Measurements from ENCODE around the gene ADRA2B. TPM values are rescaled to one million over a fixed set of nuclear protein-coding genes. Genes with fewer than 3 reads are reported as not detected.

Gene ADRA2B
- total RNA-seq, 4 donors from 2014 or later: 0.27 to 0.32 TPM; not detected in 2

- intact Hi-C loops (cut with DNase I; ENCODE audit: low total_unique reads): no loop called here
- Histone ChIP-seq H3K4me3 (no peak overlapping the region), H3K4me1 (peaks cover 0 to 9% (median 0%) of the 10 kb centered on the region in 4 donors), H3K9me3 (peaks cover 0 to 9% of the 10 kb centered on the region in 2 donors), H3K27ac (no peak overlapping the region), H3K27me3 (no peaks in the 10 kb centered on the region), H3K36me3 (no peaks in the 10 kb centered on the region)
- WGBS, 2 donors (ENCODE audit: low coverage in 1 of 2): 88% methylated on average over 3 of the region's 3 CpGs; no CpG with 5 or more reads in 1 of the 2 donors
- peak; percentile 3 for DNase-seq
- no peak for TF ChIP-seq POLR2A (IDR thresholded peaks at IDR 0.05)
- TF ChIP-seq POLR2AphosphoS5 (IDR thresholded peaks at IDR 0.05): no peak
- TF ChIP-seq EP300 (IDR thresholded peaks at IDR 0.05; ENCODE audit: low read depth): no peak
- TF ChIP-seq CTCF (IDR thresholded peaks at IDR 0.05): no peak
- in situ Hi-C loops (cut with MboI; ENCODE audit: low pct_ligation_motif_present in 1 of 4, low pct_unique_long_range_greater_than_20kb in 1 of 4, low sequenced_read_pairs in 3 of 4): loop anchor here in 3 of 4 donors (25.0 kb wide), 1 partner anchor 93 kb away; no protein-coding TSS in a partner anchor
Measured at GRCh38 chr2:96105152-96105915, 11.0 kb downstream of the ADRA2B start.

DNA sequence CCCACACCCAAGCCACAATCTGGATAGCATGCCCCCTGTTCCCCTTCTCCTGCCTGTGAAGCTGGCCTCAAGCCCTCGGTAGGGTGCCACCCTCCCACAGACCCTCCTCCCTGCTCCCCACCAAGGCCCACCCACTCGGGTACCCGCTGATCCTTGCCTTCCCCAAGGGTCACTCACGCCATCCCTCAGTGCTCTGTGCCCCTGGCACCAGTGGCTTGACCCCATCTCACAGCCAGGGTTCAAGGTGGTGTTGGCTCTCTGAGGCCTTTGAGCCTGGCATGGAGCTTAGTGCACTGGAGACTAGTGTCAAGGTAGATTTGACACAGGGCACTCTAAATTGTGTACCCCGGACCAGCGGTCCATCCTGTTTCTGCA is 11.9 kb downstream of the ADRA2B start:
- intact Hi-C loops (cut with DNase I; ENCODE audit: low total_unique reads): no loop called here
- H3K27me3 ChIP-seq: no peaks in the 10 kb centered on the region
- in situ Hi-C loops (cut with MboI; ENCODE audit: low pct_ligation_motif_present in 1 of 4, low pct_unique_long_range_greater_than_20kb in 1 of 4, low sequenced_read_pairs in 3 of 4): loop anchor here in 3 of 4 donors (25.0 kb wide), 1 partner anchor 92 kb away; no protein-coding TSS in a partner anchor
- no peak overlapping the region for H3K4me3 ChIP-seq
- TF ChIP-seq POLR2A (IDR thresholded peaks at IDR 0.05): no peak
- TF ChIP-seq POLR2AphosphoS5 (IDR thresholded peaks at IDR 0.05): no peak
- TF ChIP-seq EP300 (IDR thresholded peaks at IDR 0.05; ENCODE audit: low read depth): no peak
- no peak for TF ChIP-seq CTCF (IDR thresholded peaks at IDR 0.05)
- DNase-seq: peak; percentile 2
- no peak overlapping the region for H3K27ac ChIP-seq
- WGBS, 2 donors (ENCODE audit: low coverage in 1 of 2): 90% methylated on average over 6 of the region's 6 CpGs; no CpG with 5 or more reads in 1 of the 2 donors
- peaks cover 0 to 9% of the 10 kb centered on the region in 2 donors for H3K9me3 ChIP-seq
- no peaks in the 10 kb centered on the region for H3K36me3 ChIP-seq
- H3K4me1 ChIP-seq: peaks cover 0 to 9% (median 0%) of the 10 kb centered on the region in 4 donors

GRCh38 chr2:96103761-96104486 is 12.4 kb downstream of the ADRA2B start:
- Histone ChIP-seq H3K27me3 (no peaks in the 10 kb centered on the region), H3K9me3 (peaks cover 0 to 9% of the 10 kb centered on the region in 2 donors), H3K4me1 (peaks cover 0 to 6% (median 0%) of the 10 kb centered on the region in 4 donors), H3K27ac (no peak overlapping the region), H3K4me3 (no peak overlapping the region), H3K36me3 (no peaks in the 10 kb centered on the region)
- peak; percentile 5 for DNase-seq
- 39 to 61% methylated on average over 3 to 6 of the region's 6 CpGs for WGBS, 2 donors (ENCODE audit: low coverage in 1 of 2)
- in situ Hi-C loops (cut with MboI; ENCODE audit: low pct_ligation_motif_present in 1 of 4, low pct_unique_long_range_greater_than_20kb in 1 of 4, low sequenced_read_pairs in 3 of 4): loop anchor here in 3 of 4 donors (25.0 kb wide), 1 partner anchor 92 kb away; no protein-coding TSS in a partner anchor
- TF ChIP-seq CTCF (IDR thresholded peaks at IDR 0.05) (no peak), EP300 (IDR thresholded peaks at IDR 0.05; ENCODE audit: low read depth) (no peak), POLR2AphosphoS5 (IDR thresholded peaks at IDR 0.05) (no peak), POLR2A (IDR thresholded peaks at IDR 0.05) (no peak)
- intact Hi-C loops (cut with DNase I; ENCODE audit: low total_unique reads): no loop called here

DNA sequence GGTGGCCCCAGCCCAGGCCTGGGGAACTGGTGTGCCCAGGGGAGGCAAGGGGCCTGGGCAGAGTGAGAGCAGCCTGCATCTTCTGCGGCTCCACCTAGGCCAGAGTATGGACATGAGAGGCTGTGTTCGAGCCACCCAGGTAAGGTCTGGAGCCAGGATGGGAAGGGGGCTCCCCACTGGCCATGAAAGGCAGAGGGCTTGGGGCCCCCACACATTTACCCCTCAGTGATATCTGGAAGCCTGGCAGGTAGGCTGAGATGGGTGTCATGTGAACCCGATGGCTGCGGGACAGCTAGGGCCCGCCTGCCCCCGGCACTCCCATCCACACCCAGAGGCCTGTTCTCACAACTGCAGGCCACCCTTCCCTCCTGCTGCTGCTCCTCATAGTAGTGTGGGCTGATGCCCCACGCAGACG is 13.2 kb downstream of the ADRA2B start:
- Histone ChIP-seq H3K27ac (no peak overlapping the region), H3K27me3 (no peaks in the 10 kb centered on the region), H3K36me3 (no peaks in the 10 kb centered on the region), H3K4me1 (no peaks in the 10 kb centered on the region), H3K4me3 (no peak overlapping the region), H3K9me3 (peaks cover 0 to 9% of the 10 kb centered on the region in 2 donors)
- WGBS, 2 donors (ENCODE audit: low coverage in 1 of 2): 87% methylated on average over 8 of the region's 8 CpGs; no CpG with 5 or more reads in 1 of the 2 donors
- intact Hi-C loops (cut with DNase I; ENCODE audit: low total_unique reads) (no loop called here), in situ Hi-C loops (cut with MboI; ENCODE audit: low pct_ligation_motif_present in 1 of 4, low pct_unique_long_range_greater_than_20kb in 1 of 4, low sequenced_read_pairs in 3 of 4) (loop anchor here in 3 of 4 donors (25.0 kb wide), 1 partner anchor 91 kb away; no protein-coding TSS in a partner anchor)
- TF ChIP-seq POLR2A (IDR thresholded peaks at IDR 0.05) (no peak), EP300 (IDR thresholded peaks at IDR 0.05; ENCODE audit: low read depth) (no peak), POLR2AphosphoS5 (IDR thresholded peaks at IDR 0.05) (no peak), CTCF (IDR thresholded peaks at IDR 0.05) (no peak)
- DNase-seq: peak; percentile 5
